Vagina (tissue), 2 donors: ENCODE data around the gene ANKRD45.
"Not testable (repeated sequence)": the region's sequence is repeated elsewhere in the genome, so short reads cannot be mapped to it uniquely, and the experiment has no call there.

Source experiments
- POLR2A ChIP-seq, 2 donors: fragments of 450-650 bp; IDR thresholded peaks; one replicate each; pipeline ENCODE4 v1.6.1; 2017; ENCODE audit warnings: antibody characterized with exemption in 2 of 2, mild to moderate bottlenecking in 2 of 2, moderate library complexity in 2 of 2
- TF ChIP-seq, protein P1 (sequence below), 3 experiments: fragments of 450-650 bp in 2 of 3; fragments of 200-600 bp in 1 of 3; sonication (generic) in 1 of 3; IDR thresholded peaks; one replicate each; pipeline ENCODE4 v1.5.1; 2017 to 2019; ENCODE audit warnings: antibody characterized with exemption in 3 of 3, mild to moderate bottlenecking in 2 of 3, moderate library complexity in 2 of 3

DNA sequence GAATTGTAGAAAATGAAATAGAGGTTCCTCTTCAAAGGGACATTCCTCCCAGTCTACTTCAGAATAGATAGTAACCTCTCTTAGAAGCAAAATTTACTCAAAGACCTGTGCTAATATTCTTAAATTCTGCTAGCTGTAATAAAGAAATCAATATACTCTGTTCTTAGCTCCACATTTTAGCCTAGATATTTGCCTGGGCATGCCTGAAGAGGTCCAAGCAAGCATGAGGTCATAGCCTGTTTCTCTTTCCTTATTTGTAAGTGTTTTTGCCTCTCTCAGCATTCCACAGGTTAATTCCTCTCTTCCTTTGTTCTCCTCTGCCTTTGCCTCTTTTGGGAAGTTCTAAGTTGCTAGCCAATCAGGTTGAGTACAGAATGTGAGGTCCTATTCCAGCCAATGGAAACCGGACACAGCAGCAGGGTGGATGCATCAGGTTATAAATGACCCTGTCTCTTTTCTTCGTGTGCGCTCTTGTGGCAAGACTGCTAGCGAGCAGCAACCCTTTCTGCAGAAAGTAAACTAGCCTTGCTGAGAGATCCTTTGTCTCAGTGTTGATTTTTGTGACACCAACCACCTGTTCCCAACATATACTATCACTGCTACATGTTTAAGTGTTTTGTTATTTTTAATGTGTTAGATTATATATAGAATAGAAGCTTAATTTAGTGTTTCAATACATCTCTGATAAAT, 27.1 kb downstream of the ANKRD45 start:
- TF ChIP-seq, protein P1, sequence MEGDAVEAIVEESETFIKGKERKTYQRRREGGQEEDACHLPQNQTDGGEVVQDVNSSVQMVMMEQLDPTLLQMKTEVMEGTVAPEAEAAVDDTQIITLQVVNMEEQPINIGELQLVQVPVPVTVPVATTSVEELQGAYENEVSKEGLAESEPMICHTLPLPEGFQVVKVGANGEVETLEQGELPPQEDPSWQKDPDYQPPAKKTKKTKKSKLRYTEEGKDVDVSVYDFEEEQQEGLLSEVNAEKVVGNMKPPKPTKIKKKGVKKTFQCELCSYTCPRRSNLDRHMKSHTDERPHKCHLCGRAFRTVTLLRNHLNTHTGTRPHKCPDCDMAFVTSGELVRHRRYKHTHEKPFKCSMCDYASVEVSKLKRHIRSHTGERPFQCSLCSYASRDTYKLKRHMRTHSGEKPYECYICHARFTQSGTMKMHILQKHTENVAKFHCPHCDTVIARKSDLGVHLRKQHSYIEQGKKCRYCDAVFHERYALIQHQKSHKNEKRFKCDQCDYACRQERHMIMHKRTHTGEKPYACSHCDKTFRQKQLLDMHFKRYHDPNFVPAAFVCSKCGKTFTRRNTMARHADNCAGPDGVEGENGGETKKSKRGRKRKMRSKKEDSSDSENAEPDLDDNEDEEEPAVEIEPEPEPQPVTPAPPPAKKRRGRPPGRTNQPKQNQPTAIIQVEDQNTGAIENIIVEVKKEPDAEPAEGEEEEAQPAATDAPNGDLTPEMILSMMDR (IDR thresholded peaks at IDR 0.05), result not testable (repeated sequence)
- TF ChIP-seq POLR2A (IDR thresholded peaks at IDR 0.05), result not testable (repeated sequence)
